Suprapubic skin (tissue), 4 donors: ENCODE measurements around the gene TEX261. TPM values are rescaled to one million over a fixed set of nuclear protein-coding genes. Genes with fewer than 3 reads are reported as not detected.
A peak's percentile ranks its signal among the peaks of the same experiment; 100 is the strongest.

Experiments used
- DNase-seq, 2 donors: peaks; one replicate each; pipeline ENCODE4 v3.0.0-alpha.2; 2019; ENCODE audit warnings: low spot score in 2 of 2
- H3K27ac ChIP-seq: fragments of 200-600 bp; sonication (generic); one replicate; pipeline ENCODE4 v1.5.1; 2019
- H3K27me3 ChIP-seq: fragments of 200-600 bp; sonication (generic); one replicate; pipeline ENCODE4 v1.5.1; 2019
- H3K36me3 ChIP-seq: fragments of 200-600 bp; sonication (generic); one replicate; pipeline ENCODE4 v1.5.1; 2019
- H3K4me1 ChIP-seq: fragments of 200-600 bp; sonication (generic); one replicate; pipeline ENCODE4 v1.5.1; 2019
- H3K4me3 ChIP-seq: fragments of 200-600 bp; sonication (generic); one replicate; pipeline ENCODE4 v1.5.1; 2019; ENCODE audit warnings: mild to moderate bottlenecking
- H3K9me3 ChIP-seq: fragments of 200-600 bp; sonication (generic); one replicate; pipeline ENCODE4 v1.5.1; 2019
- CTCF ChIP-seq, 2 donors: fragments of 200-600 bp in 1 of 2; fragments of 450-650 bp in 1 of 2; sonication (generic) in 1 of 2; IDR thresholded peaks; one replicate each; pipeline ENCODE4 v1.5.1; 2016 to 2019; ENCODE audit warnings: antibody characterized with exemption in 2 of 2, mild to moderate bottlenecking in 1 of 2, moderate library complexity in 1 of 2
- EP300 ChIP-seq: sonication (generic); formaldehyde crosslinking; IDR thresholded peaks from one replicate; pipeline ENCODE4 v1.6.1; 2017; ENCODE audit warnings: antibody characterized with exemption
- POLR2A ChIP-seq, 2 donors: fragments of 450-650 bp; IDR thresholded peaks; one replicate each; pipeline ENCODE4 v1.6.1; 2017; ENCODE audit warnings: antibody characterized with exemption in 2 of 2, mild to moderate bottlenecking in 2 of 2, moderate library complexity in 2 of 2
- POLR2AphosphoS5 ChIP-seq, 3 donors: sonication (generic); formaldehyde crosslinking; IDR thresholded peaks; one replicate each; pipeline ENCODE4 v1.6.1; 2017; ENCODE audit warnings: antibody characterized with exemption in 3 of 3
- WGBS: methylation state at CpG from one replicate; pipeline ENCODE4 v1.1.5; 2018; 5-methylcytosine and 5-hydroxymethylcytosine counted together
- total RNA-seq, 4 donors: library from RNA; depleted of rRNA; stranded (reverse); fragments of >200 nt; gene quantifications; one replicate each; pipeline ENCODE4 v1.1.0, GENCODE V29; 2016

The TEX261 gene
- total RNA-seq, 4 donors from 2014 or later, result 19.7 to 31.0 (median 26.8) TPM

- Histone ChIP-seq H3K4me1 (peaks cover 28% of the 10 kb centered on the region), H3K27me3 (no peaks in the 10 kb centered on the region), H3K4me3 (peak overlapping the region; percentile 70), H3K27ac (peak overlapping the region; percentile 78), H3K36me3 (peaks cover under 1% of the 10 kb centered on the region), H3K9me3 (no peaks in the 10 kb centered on the region)
- TF ChIP-seq POLR2AphosphoS5 (IDR thresholded peaks at IDR 0.05) (peak in 2 of 3 donors; percentile 15 to 78), EP300 (no peak)
- WGBS, result 18% methylated on average over 14 of the region's 14 CpGs
- DNase-seq, result peak in 1 of 2 donors; percentile 81
Observed at GRCh38 chr2:70977605-70978205, 17.0 kb downstream of the TEX261 start.

- H3K4me1 ChIP-seq, result peaks cover 28% of the 10 kb centered on the region
- no peaks in the 10 kb centered on the region for H3K27me3 ChIP-seq
- H3K36me3 ChIP-seq, result no peaks in the 10 kb centered on the region
- TF ChIP-seq POLR2AphosphoS5 (IDR thresholded peaks at IDR 0.05), result no peak
- no peak for TF ChIP-seq POLR2A (IDR thresholded peaks at IDR 0.05)
- no peak for TF ChIP-seq CTCF (IDR thresholded peaks at IDR 0.05)
- no peak for TF ChIP-seq EP300
- no peak overlapping the region for H3K27ac ChIP-seq
- H3K9me3 ChIP-seq, result no peaks in the 10 kb centered on the region
- WGBS, result 86% methylated on average over 2 of the region's 2 CpGs
- no peak for DNase-seq
- no peak overlapping the region for H3K4me3 ChIP-seq
Observed at GRCh38 chr2:70975237-70975636, 19.4 kb downstream of the TEX261 start.

GRCh38 chr2:70974592-70974991 is 20.1 kb downstream of the TEX261 start:
- H3K4me1 ChIP-seq, result peaks cover 28% of the 10 kb centered on the region
- H3K9me3 ChIP-seq, result no peaks in the 10 kb centered on the region
- TF ChIP-seq CTCF (IDR thresholded peaks at IDR 0.05) (no peak), EP300 (no peak), POLR2AphosphoS5 (IDR thresholded peaks at IDR 0.05) (no peak), POLR2A (IDR thresholded peaks at IDR 0.05) (no peak)
- no peaks in the 10 kb centered on the region for H3K27me3 ChIP-seq
- no peak overlapping the region for H3K27ac ChIP-seq
- 93% methylated on average over 3 of the region's 3 CpGs for WGBS
- DNase-seq, result peak in 1 of 2 donors; percentile 34
- no peak overlapping the region for H3K4me3 ChIP-seq
- H3K36me3 ChIP-seq, result no peaks in the 10 kb centered on the region

- WGBS, result 69% methylated on average over 4 of the region's 4 CpGs
- no peak overlapping the region for H3K27ac ChIP-seq
- H3K27me3 ChIP-seq, result peaks cover 26% of the 10 kb centered on the region
Observed at GRCh38 chr2:70967189-70967588, 27.5 kb downstream of the TEX261 start.

GRCh38 chr2:70966681-70967080 is 28.0 kb downstream of the TEX261 start:
- Histone ChIP-seq H3K27ac (no peak overlapping the region), H3K27me3 (peaks cover 29% of the 10 kb centered on the region), H3K9me3 (no peaks in the 10 kb centered on the region), H3K4me1 (peaks cover 8% of the 10 kb centered on the region), H3K4me3 (no peak overlapping the region), H3K36me3 (no peaks in the 10 kb centered on the region)
- no peak for TF ChIP-seq POLR2AphosphoS5 (IDR thresholded peaks at IDR 0.05)
- no peak for TF ChIP-seq CTCF (IDR thresholded peaks at IDR 0.05)
- TF ChIP-seq POLR2A (IDR thresholded peaks at IDR 0.05), result no peak
- no peak for TF ChIP-seq EP300
- WGBS, result 84% methylated on average over 4 of the region's 4 CpGs
- DNase-seq, result no peak

More at GRCh38 chr2:70967189-70967588, 27.5 kb downstream of the TEX261 start:
- no peak overlapping the region for H3K4me3 ChIP-seq
- no peaks in the 10 kb centered on the region for H3K36me3 ChIP-seq
- no peak for TF ChIP-seq EP300
- no peak for TF ChIP-seq POLR2AphosphoS5 (IDR thresholded peaks at IDR 0.05)
- TF ChIP-seq CTCF (IDR thresholded peaks at IDR 0.05), result no peak
- TF ChIP-seq POLR2A (IDR thresholded peaks at IDR 0.05), result no peak
- peaks cover 8% of the 10 kb centered on the region for H3K4me1 ChIP-seq
- H3K9me3 ChIP-seq, result no peaks in the 10 kb centered on the region
- DNase-seq, result peak in 1 of 2 donors; percentile 37

- H3K36me3 ChIP-seq, result no peaks in the 10 kb centered on the region
- no peak overlapping the region for H3K27ac ChIP-seq
- WGBS, result 74% methylated on average over 14 of the region's 14 CpGs
- H3K9me3 ChIP-seq, result no peaks in the 10 kb centered on the region
- H3K4me1 ChIP-seq, result peaks cover 8% of the 10 kb centered on the region
- TF ChIP-seq POLR2AphosphoS5 (IDR thresholded peaks at IDR 0.05), result no peak
- no peak for TF ChIP-seq CTCF (IDR thresholded peaks at IDR 0.05)
- no peak for TF ChIP-seq EP300
- no peak for TF ChIP-seq POLR2A (IDR thresholded peaks at IDR 0.05)
- H3K27me3 ChIP-seq, result peaks cover 35% of the 10 kb centered on the region
- DNase-seq, result peak; percentile 41 to 72
- peak overlapping the region; percentile 51 for H3K4me3 ChIP-seq
Observed at GRCh38 chr2:70965506-70965905, 29.2 kb downstream of the TEX261 start.
